ENCODE data around the gene AP3B1.
"Not testable (repeated sequence)": the region's sequence is repeated elsewhere in the genome, so short reads cannot be mapped to it uniquely, and the experiment has no call there.

Gene AP3B1

GRCh38 chr5:78237911-78238310 lies 56.6 kb downstream of the AP3B1 start:
- no peak for DNase-seq

GRCh38 chr5:78236046-78236445 lies 58.5 kb downstream of the AP3B1 start:
- no peak for DNase-seq

GRCh38 chr5:78235289-78235688 lies 59.2 kb downstream of the AP3B1 start:
- DNase-seq = no peak

- no peak for DNase-seq
Measured at GRCh38 chr5:78234804-78235203, 59.7 kb downstream of the AP3B1 start.

GRCh38 chr5:78232163-78232562 lies 62.3 kb downstream of the AP3B1 start:
- DNase-seq = no peak

- no peak for DNase-seq
Measured at GRCh38 chr5:78224358-78224757, 70.1 kb downstream of the AP3B1 start.

GRCh38 chr5:78221964-78222451 lies 72.5 kb downstream of the AP3B1 start:
- no peak for DNase-seq

- no peak for DNase-seq
Measured at GRCh38 chr5:78221467-78221866, 73.0 kb downstream of the AP3B1 start.

GRCh38 chr5:78215972-78216371 lies 78.5 kb downstream of the AP3B1 start:
- no peak for DNase-seq

GRCh38 chr5:78215565-78215964 lies 78.9 kb downstream of the AP3B1 start:
- no peak for DNase-seq

GRCh38 chr5:78213799-78214198 lies 80.7 kb downstream of the AP3B1 start:
- DNase-seq = no peak

- DNase-seq = no peak
Measured at GRCh38 chr5:78211052-78211451, 83.4 kb downstream of the AP3B1 start.

GRCh38 chr5:78204241-78204640 lies 90.3 kb downstream of the AP3B1 start:
- no peak for DNase-seq

- DNase-seq = no peak
Measured at GRCh38 chr5:78203815-78204214, 90.7 kb downstream of the AP3B1 start.

- DNase-seq = no peak
Measured at GRCh38 chr5:78190402-78190801, 104.1 kb downstream of the AP3B1 start.

GRCh38 chr5:78188681-78189080 lies 105.8 kb downstream of the AP3B1 start:
- DNase-seq = not testable (repeated sequence)

- DNase-seq = no peak
Measured at GRCh38 chr5:78187172-78187571, 107.3 kb downstream of the AP3B1 start.

- no peak for DNase-seq
Measured at GRCh38 chr5:78182838-78183237, 111.7 kb downstream of the AP3B1 start.

GRCh38 chr5:78178356-78178755 lies 116.1 kb downstream of the AP3B1 start:
- no peak for DNase-seq

GRCh38 chr5:78170335-78170734 lies 124.2 kb downstream of the AP3B1 start:
- DNase-seq = not testable (repeated sequence)

- peak; percentile 32 for DNase-seq
Measured at GRCh38 chr5:78162253-78162862, 132.1 kb downstream of the AP3B1 start.

- DNase-seq = no peak
Measured at GRCh38 chr5:78157001-78157400, 137.5 kb downstream of the AP3B1 start.

- no peak for DNase-seq
Measured at GRCh38 chr5:78151594-78152271, 142.8 kb downstream of the AP3B1 start.

- DNase-seq = no peak
Measured at GRCh38 chr5:78137290-78137689, 157.2 kb downstream of the AP3B1 start.

GRCh38 chr5:78133423-78133822 lies 161.1 kb downstream of the AP3B1 start:
- DNase-seq = no peak

Measured in SHP77 treated with DMSO at 0.1 percent for 48 hours (cell line).